ENCODE results near the gene ORC3.
"Not testable (repeated sequence)": the region's sequence is repeated elsewhere in the genome, so short reads cannot be mapped to it uniquely, and the experiment has no call there.

The ORC3 gene

GRCh38 chr6:87699576-87699975 is 109.6 kb downstream of the ORC3 start:
- Histone ChIP-seq H3K4me1 (ENCODE audit: control insufficient read depth, low read depth, low read length) (peaks cover 26% of the 10 kb centered on the region), H3K9ac (ENCODE audit: low read length) (peak overlapping the region; percentile 95)

GRCh38 chr6:87700397-87701343 is 110.7 kb downstream of the ORC3 start:
- peaks cover 19% of the 10 kb centered on the region for H3K4me1 ChIP-seq (ENCODE audit: control insufficient read depth, low read depth, low read length)
- peak overlapping the region; percentile 95 for H3K9ac ChIP-seq (ENCODE audit: low read length)
- no peaks in the 10 kb centered on the region for H3K27me3 ChIP-seq (ENCODE audit: control insufficient read depth, insufficient read depth, low read length)
- H3K27ac ChIP-seq (ENCODE audit: low read length): peak overlapping the region; percentile 84
- H3K9me3 ChIP-seq (ENCODE audit: control insufficient read depth, low read depth, low read length): no peaks in the 10 kb centered on the region
- H3K4me3 ChIP-seq (ENCODE audit: low read length): peak overlapping the region; percentile 78
- H3K36me3 ChIP-seq (ENCODE audit: control insufficient read depth, low read depth, low read length): no peaks in the 10 kb centered on the region

More at GRCh38 chr6:87699576-87699975, 109.6 kb downstream of the ORC3 start:
- Histone ChIP-seq H3K9me3 (ENCODE audit: control insufficient read depth, low read depth, low read length) (no peaks in the 10 kb centered on the region), H3K27ac (ENCODE audit: low read length) (no peak overlapping the region), H3K4me3 (ENCODE audit: low read length) (peak overlapping the region; percentile 78), H3K36me3 (ENCODE audit: control insufficient read depth, low read depth, low read length) (no peaks in the 10 kb centered on the region), H3K27me3 (ENCODE audit: control insufficient read depth, insufficient read depth, low read length) (no peaks in the 10 kb centered on the region)

DNA sequence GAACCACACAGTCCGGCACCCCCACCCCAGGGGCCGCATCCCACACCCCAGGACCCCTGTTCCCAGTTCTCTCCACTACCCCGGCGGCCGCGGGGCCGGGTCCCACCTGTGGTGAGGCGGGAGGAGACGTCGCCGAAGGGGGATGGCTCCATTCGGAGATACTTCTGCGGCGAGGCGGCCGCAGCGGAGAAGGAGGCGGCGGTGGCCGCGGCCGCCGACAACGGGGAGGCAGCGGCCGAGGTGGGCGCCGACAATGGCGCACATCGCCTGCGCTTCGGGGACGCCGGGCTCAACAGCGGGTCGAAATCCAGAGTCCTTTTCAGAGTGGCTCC is 111.4 kb downstream of the ORC3 start:
- Histone ChIP-seq H3K9ac (ENCODE audit: low read length) (peak overlapping the region; percentile 95), H3K9me3 (ENCODE audit: control insufficient read depth, low read depth, low read length) (no peaks in the 10 kb centered on the region), H3K4me3 (ENCODE audit: low read length) (peak overlapping the region; percentile 78), H3K36me3 (ENCODE audit: control insufficient read depth, low read depth, low read length) (no peaks in the 10 kb centered on the region), H3K4me1 (ENCODE audit: control insufficient read depth, low read depth, low read length) (peaks cover 16% of the 10 kb centered on the region), H3K27ac (ENCODE audit: low read length) (peak overlapping the region; percentile 84), H3K27me3 (ENCODE audit: control insufficient read depth, insufficient read depth, low read length) (no peaks in the 10 kb centered on the region)

GRCh38 chr6:87701676-87702588 is 112.0 kb downstream of the ORC3 start, which contains the start of gene AKIRIN2:
Gene AKIRIN2 (minus strand): TSS chr6:87702233. CDS start chr6:87701684, 549 bp downstream.
- H3K27me3 ChIP-seq (ENCODE audit: control insufficient read depth, insufficient read depth, low read length): no peaks in the 10 kb centered on the region
- peaks cover 16% of the 10 kb centered on the region for H3K4me1 ChIP-seq (ENCODE audit: control insufficient read depth, low read depth, low read length)
- H3K4me3 ChIP-seq (ENCODE audit: low read length): peak within 1 kb of the TSS; percentile 78
- peak within 1 kb of the TSS; percentile 95 for H3K9ac ChIP-seq (ENCODE audit: low read length)
- no peaks in the 10 kb centered on the region for H3K36me3 ChIP-seq (ENCODE audit: control insufficient read depth, low read depth, low read length)
- H3K9me3 ChIP-seq (ENCODE audit: control insufficient read depth, low read depth, low read length): no peaks in the 10 kb centered on the region
- peak within 1 kb of the TSS; percentile 84 for H3K27ac ChIP-seq (ENCODE audit: low read length)

DNA sequence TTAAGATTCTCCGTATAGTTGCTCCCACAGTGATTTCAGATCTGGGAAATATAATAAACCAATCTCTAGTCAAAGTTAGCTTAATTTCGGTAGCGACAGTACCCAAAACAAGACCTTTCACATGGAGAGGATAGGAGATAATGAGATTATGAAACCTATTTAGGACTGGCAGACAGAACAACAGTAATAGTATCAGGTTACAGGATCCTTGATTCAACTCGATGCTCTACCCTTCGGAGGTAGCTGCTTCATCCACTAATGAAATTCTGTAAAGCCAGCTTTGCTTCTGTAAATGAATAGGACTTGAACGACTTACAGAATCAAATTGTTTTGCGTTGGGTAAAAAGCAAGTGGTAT is 112.6 kb downstream of the ORC3 start:
- H3K9me3 ChIP-seq (ENCODE audit: control insufficient read depth, low read depth, low read length): no peaks in the 10 kb centered on the region
- H3K27me3 ChIP-seq (ENCODE audit: control insufficient read depth, insufficient read depth, low read length): no peaks in the 10 kb centered on the region
- no peaks in the 10 kb centered on the region for H3K36me3 ChIP-seq (ENCODE audit: control insufficient read depth, low read depth, low read length)
- peak overlapping the region; percentile 78 for H3K27ac ChIP-seq (ENCODE audit: low read length)
- peak overlapping the region; percentile 78 for H3K4me3 ChIP-seq (ENCODE audit: low read length)
- H3K4me1 ChIP-seq (ENCODE audit: control insufficient read depth, low read depth, low read length): peaks cover 11% of the 10 kb centered on the region
- peak overlapping the region; percentile 95 for H3K9ac ChIP-seq (ENCODE audit: low read length)

DNA sequence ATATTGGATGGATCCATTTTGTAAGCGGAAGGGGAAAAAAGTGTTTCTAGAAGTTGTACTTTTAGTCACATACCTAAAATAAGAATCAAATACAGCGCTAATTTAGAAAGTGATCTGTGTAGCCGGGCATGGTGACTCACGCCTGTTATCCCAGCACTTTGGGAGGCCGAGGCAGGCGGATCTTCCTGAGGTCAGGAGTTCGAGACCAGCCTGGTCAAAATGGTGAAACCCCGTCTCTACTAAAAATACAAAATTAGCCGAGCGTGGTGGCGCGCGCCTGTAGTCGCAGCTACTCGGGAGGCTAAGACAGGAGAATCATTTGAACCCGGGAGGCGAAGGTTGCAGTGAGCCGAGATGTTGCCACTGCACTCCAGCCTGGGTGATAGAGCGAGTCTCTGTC is 113.1 kb downstream of the ORC3 start:
- not testable (repeated sequence) for H3K27ac ChIP-seq (ENCODE audit: low read length); H3K27me3 ChIP-seq (ENCODE audit: control insufficient read depth, insufficient read depth, low read length); H3K4me1 ChIP-seq (ENCODE audit: control insufficient read depth, low read depth, low read length); H3K36me3 ChIP-seq (ENCODE audit: control insufficient read depth, low read depth, low read length); H3K9me3 ChIP-seq (ENCODE audit: control insufficient read depth, low read depth, low read length)
- peak overlapping the region; percentile 95 for H3K9ac ChIP-seq (ENCODE audit: low read length)
- peak overlapping the region; percentile 78 for H3K4me3 ChIP-seq (ENCODE audit: low read length)

DNA sequence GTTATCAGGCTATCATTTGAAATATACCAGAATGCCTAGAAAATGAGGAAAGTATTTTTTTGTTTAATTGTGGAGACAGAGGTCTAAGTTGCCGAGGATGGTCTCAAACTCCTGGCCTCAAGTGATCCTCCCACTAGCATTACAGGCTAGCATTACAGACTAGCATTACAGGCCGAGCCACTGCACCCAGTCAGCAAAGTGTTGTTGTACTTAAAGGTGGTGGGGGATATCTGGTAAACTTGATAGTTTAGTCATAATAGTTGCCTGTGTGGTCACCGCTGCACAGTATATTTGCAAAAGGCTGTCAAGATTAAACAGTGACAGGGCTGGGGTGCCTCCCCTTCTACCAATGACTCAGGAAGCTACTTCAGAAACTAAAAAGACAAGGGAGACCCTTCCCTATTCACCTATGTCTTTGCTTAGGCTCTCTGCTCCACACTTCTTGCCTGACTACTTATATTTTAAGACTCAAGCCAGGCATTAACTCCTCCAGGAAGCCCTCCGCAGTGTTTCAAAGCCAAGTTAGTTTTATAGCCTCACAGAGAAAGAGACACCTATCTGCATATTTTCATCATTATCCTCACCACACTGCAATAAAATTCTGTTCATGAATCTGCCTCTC is 115.2 kb downstream of the ORC3 start:
- Histone ChIP-seq H3K9me3 (ENCODE audit: control insufficient read depth, low read depth, low read length) (no peaks in the 10 kb centered on the region), H3K4me3 (ENCODE audit: low read length) (no peak overlapping the region), H3K9ac (ENCODE audit: low read length) (no peak overlapping the region), H3K27ac (ENCODE audit: low read length) (no peak overlapping the region), H3K27me3 (ENCODE audit: control insufficient read depth, insufficient read depth, low read length) (no peaks in the 10 kb centered on the region), H3K4me1 (ENCODE audit: control insufficient read depth, low read depth, low read length) (no peaks in the 10 kb centered on the region), H3K36me3 (ENCODE audit: control insufficient read depth, low read depth, low read length) (no peaks in the 10 kb centered on the region)

GRCh38 chr6:87706187-87706966 is 116.4 kb downstream of the ORC3 start:
- H3K9me3 ChIP-seq (ENCODE audit: control insufficient read depth, low read depth, low read length): no peaks in the 10 kb centered on the region
- no peak overlapping the region for H3K4me3 ChIP-seq (ENCODE audit: low read length)
- no peaks in the 10 kb centered on the region for H3K27me3 ChIP-seq (ENCODE audit: control insufficient read depth, insufficient read depth, low read length)
- no peaks in the 10 kb centered on the region for H3K36me3 ChIP-seq (ENCODE audit: control insufficient read depth, low read depth, low read length)
- no peak overlapping the region for H3K9ac ChIP-seq (ENCODE audit: low read length)
- no peak overlapping the region for H3K27ac ChIP-seq (ENCODE audit: low read length)
- H3K4me1 ChIP-seq (ENCODE audit: control insufficient read depth, low read depth, low read length): no peaks in the 10 kb centered on the region

DNA sequence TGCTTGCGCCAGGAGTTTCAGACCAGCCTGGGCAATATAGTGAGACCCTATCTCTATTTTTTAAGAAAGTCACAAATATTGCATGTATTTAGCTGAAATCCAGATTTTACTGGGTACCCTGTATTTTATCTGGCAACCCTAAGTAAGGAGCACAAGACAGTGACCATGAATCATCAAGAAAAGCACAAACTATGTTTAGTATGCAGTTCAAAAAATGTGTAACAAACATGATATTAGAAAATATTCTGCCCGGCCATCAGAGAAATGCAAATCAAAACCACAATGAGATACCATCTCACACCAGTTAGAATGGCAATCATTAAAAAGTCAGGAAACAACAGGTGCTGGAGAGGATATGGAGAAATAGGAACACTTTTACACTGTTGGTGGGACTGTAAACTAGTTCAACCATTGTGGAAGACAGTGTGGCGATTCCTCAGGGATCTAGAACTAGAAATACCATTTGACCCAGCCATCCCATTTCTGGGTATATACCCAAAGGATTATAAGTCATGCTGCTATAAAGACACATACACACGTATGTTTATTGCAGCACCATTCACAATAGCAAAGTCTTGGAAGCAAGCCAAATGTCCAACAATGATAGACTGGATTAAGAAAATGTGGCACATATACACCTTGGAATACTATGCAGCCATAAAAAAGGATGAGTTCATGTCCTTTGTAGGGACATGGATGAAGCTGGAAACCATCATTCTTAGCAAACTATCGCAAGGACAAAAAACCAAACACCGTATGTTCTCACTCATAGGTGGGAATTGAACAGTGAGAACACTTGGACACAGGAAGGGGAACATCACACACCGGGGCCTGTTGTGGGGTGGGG is 118.9 kb downstream of the ORC3 start:
- H3K27ac ChIP-seq (ENCODE audit: low read length); H3K36me3 ChIP-seq (ENCODE audit: control insufficient read depth, low read depth, low read length); H3K4me1 ChIP-seq (ENCODE audit: control insufficient read depth, low read depth, low read length); H3K27me3 ChIP-seq (ENCODE audit: control insufficient read depth, insufficient read depth, low read length); H3K9me3 ChIP-seq (ENCODE audit: control insufficient read depth, low read depth, low read length); H3K4me3 ChIP-seq (ENCODE audit: low read length); H3K9ac ChIP-seq (ENCODE audit: low read length): not testable (repeated sequence)

DNA sequence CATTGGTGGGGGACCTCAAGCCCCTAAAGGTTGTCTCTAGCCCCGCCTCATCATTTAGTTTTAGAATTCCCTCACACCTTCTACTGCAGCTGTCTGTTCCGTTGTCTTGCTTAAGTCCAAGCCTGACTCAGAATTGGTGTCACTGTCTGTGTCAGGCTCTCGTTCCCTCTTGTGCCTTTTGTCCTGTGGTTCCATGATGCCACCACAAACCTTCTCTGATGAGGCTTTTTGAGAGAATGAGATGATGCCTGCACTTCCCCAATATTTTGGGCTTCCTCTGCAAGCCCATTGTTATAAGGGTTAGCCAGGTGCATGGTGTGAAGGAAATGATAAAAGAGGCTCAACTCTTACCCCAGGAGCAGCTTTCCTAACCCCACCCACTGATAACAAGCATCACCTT is 120.2 kb downstream of the ORC3 start:
- H3K4me3 ChIP-seq (ENCODE audit: low read length): no peak overlapping the region
- H3K4me1 ChIP-seq (ENCODE audit: control insufficient read depth, low read depth, low read length): no peaks in the 10 kb centered on the region
- H3K9ac ChIP-seq (ENCODE audit: low read length): no peak overlapping the region
- no peaks in the 10 kb centered on the region for H3K27me3 ChIP-seq (ENCODE audit: control insufficient read depth, insufficient read depth, low read length)
- no peaks in the 10 kb centered on the region for H3K9me3 ChIP-seq (ENCODE audit: control insufficient read depth, low read depth, low read length)
- H3K36me3 ChIP-seq (ENCODE audit: control insufficient read depth, low read depth, low read length): no peaks in the 10 kb centered on the region
- no peak overlapping the region for H3K27ac ChIP-seq (ENCODE audit: low read length)
